ENCODE data around the gene GABRG1.

GABRG1 gene

DNA sequence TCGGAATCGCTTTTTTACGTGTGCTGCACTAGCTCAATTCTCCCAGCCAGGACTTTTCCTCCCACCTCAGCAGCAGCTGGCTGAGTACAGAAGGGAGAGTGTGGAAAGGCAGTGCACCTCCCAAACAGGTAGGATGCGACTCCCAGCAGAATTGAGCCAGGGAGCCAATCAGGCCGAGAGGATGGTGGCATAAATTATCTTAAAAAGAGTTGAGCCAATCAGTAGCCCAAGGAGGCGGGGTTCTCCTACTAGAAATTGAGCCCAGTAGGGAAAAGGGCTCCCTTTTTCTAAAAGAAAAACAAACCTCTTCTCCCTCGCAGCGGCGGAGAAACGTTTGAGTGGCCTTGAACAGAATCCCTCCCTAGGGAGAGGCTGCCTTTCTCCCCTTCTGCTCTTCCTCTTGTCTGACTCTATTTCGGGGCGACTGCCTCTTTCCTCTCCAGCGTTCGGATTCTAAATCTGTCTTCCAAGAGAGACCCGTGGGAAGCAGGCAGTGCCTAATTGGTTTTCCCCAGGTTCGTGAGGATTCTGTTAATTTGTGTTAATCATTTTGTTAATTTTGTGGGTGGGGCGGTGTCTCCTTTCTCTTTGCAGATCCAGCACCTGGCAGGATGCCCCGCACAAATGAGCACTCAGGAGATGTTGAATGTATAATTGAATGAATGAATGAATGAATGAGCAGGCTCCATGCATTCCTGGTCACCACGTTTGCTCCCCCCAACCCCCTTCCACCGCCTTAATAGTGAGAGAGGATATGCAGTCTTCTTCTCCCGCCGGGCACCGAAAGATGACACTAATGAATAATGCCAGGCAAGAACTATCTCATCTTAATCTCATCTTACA is at the start of gene GABRG1:
TSS of gene GABRG1 (minus strand) at position 142 of the 843 bp plus-strand sequence. CDS start at position 1, 141 bp downstream.
- DNase-seq (ENCODE audit: low read depth, low spot score): no peak
- no peak within 1 kb of the TSS for H3K4me3 ChIP-seq (ENCODE audit: low read depth, low read length)
- ChIA-PET POLR2A (no interaction called here), CTCF (no interaction called here)
- TF ChIP-seq, protein P1, sequence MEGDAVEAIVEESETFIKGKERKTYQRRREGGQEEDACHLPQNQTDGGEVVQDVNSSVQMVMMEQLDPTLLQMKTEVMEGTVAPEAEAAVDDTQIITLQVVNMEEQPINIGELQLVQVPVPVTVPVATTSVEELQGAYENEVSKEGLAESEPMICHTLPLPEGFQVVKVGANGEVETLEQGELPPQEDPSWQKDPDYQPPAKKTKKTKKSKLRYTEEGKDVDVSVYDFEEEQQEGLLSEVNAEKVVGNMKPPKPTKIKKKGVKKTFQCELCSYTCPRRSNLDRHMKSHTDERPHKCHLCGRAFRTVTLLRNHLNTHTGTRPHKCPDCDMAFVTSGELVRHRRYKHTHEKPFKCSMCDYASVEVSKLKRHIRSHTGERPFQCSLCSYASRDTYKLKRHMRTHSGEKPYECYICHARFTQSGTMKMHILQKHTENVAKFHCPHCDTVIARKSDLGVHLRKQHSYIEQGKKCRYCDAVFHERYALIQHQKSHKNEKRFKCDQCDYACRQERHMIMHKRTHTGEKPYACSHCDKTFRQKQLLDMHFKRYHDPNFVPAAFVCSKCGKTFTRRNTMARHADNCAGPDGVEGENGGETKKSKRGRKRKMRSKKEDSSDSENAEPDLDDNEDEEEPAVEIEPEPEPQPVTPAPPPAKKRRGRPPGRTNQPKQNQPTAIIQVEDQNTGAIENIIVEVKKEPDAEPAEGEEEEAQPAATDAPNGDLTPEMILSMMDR (IDR thresholded peaks at IDR 0.05; ENCODE audit: insufficient read depth, low read length, missing control alignments): no peak

DNA sequence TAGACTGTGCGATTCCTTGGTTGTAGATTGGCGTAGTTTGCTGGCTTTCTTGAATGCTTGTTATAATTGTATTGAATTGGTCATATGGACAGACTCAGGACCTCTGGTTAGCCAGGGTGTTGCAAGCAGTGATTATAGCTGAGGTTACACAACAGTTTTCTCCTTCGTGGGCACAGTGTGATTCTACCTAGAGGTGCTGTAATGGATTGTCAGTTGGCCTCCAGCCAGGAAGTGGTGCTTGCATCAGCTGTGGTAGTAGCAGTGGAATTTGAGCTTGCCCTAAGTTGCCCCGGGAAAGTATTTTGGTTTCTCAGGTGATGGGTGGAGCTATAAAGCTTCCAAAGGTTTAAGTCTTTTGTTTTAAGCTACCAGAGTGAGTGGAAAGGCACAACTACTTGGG is 23.1 kb upstream of the GABRG1 start:
- no peak overlapping the region for H3K4me3 ChIP-seq (ENCODE audit: low read depth, low read length)
- ChIA-PET CTCF (no interaction called here), POLR2A (no interaction called here)
- DNase-seq (ENCODE audit: low read depth, low spot score): no peak
- TF ChIP-seq, protein P1 (IDR thresholded peaks at IDR 0.05; ENCODE audit: insufficient read depth, low read length, missing control alignments): no peak

DNA sequence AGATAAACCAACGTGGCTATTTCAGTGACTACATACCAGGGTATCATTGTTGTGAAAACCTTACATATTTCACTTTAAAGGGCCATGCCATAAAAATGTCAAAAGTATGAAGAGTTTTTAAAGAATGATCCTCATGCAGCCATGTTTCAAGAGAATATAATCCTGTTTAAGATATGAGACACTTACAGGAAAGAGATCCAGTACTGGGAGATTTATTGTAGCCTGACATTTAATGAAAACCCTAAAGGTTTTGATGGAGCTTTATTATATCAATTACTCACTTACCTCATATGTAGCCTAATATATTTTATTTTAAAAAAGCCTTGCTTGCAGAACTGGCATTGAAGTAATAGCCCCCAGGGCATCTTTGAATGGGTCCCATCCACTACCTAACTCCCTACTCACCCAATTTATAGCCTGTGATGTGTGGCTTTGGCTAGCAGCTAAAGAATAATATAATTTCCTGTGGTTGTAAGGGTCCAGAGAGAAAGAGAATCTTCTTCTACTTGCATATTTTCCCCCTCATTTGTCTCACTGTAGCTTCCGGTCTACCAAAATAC is 7.7 kb upstream of the GABRG1 start:
- TF ChIP-seq, protein P1 (IDR thresholded peaks at IDR 0.05; ENCODE audit: insufficient read depth, low read length, missing control alignments): no peak
- no peak for DNase-seq (ENCODE audit: low read depth, low spot score)
- CTCF ChIA-PET: no interaction called here
- no peak overlapping the region for H3K4me3 ChIP-seq (ENCODE audit: low read depth, low read length)
- POLR2A ChIA-PET: no interaction called here

DNA sequence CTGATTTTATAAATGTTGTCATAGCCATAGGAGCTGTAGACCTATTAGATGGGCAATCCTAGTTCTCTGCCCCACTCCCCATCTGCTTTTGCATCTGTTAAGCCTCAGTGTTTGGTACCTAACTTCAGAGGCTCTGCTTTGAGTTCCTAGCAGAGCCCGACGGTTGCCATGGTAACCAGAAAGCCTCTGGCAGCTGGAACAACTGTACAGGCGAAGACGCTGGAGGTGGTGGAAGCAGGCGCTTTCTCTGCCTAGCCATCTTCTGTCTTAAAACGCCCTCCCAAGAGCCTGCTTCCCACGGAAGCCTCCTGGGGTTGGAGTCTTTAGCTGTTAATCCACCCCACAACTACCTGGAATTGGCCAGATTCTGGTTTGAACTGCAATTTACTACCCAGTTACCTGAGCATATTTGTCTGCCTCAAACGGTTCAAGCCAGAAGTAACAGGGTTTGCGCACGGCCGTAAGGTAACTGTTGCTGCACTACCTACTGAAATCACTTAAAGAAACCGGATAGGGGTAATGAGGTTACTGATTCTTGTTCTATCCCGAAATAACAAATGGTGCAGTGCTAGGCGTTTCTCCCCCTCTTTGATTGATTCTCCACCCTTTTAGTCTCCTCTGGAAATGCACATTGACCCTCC is 1.0 kb upstream of the GABRG1 start:
- ChIA-PET POLR2A (no interaction called here), CTCF (no interaction called here)
- H3K4me3 ChIP-seq (ENCODE audit: low read depth, low read length): no peak overlapping the region
- TF ChIP-seq, protein P1 (IDR thresholded peaks at IDR 0.05; ENCODE audit: insufficient read depth, low read length, missing control alignments): no peak
- DNase-seq (ENCODE audit: low read depth, low spot score): no peak

DNA sequence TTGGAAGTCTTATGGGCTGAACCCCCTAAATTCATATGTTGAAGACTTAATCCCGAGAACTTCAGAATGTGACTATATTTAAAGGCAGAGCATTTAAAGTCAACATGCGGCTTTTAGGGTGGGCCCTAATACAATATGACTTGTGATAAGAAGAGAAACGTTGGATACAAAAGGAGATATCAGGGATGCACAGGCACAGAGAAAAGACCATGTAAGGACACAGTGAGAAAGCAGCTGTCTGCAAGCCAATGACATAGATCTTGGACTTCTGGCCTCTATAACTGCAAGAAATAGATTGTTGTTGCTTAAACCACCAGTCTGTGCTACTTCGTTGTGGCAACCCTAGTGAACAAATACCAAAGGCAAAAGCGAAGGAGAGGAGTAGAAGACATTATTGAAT is 42.2 kb downstream of the GABRG1 start:
- no peak overlapping the region for H3K4me3 ChIP-seq (ENCODE audit: low read depth, low read length)
- CTCF ChIA-PET: no interaction called here
- TF ChIP-seq, protein P1 (IDR thresholded peaks at IDR 0.05; ENCODE audit: insufficient read depth, low read length, missing control alignments): no peak
- POLR2A ChIA-PET: no interaction called here
- no peak for DNase-seq (ENCODE audit: low read depth, low spot score)

DNA sequence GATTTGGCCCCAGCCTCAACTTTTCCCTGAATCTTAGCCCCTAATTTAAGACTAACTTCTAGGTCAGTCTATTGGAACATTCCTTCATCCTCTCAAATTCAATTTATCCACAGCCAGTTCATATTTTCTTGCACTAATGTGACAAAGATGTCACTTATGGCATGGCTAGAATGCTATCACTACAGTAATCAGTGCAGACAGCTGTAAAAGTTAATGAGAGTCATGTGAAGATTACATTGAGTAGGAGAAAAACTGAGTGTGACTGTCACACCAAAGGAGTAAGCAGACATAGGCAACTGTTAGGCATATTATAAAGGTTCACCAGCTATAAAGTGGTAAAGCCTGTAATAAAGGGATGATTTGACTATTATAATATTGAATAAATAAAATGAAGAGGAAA is 42.6 kb downstream of the GABRG1 start:
- DNase-seq (ENCODE audit: low read depth, low spot score): no peak
- POLR2A ChIA-PET: no interaction called here
- no peak overlapping the region for H3K4me3 ChIP-seq (ENCODE audit: low read depth, low read length)
- TF ChIP-seq, protein P1 (IDR thresholded peaks at IDR 0.05; ENCODE audit: insufficient read depth, low read length, missing control alignments): no peak
- CTCF ChIA-PET: no interaction called here
